H9 (cell line): ENCODE measurements around the gene NUP214. TPM values are rescaled to one million over a fixed set of nuclear protein-coding genes. Genes with fewer than 3 reads are reported as not detected.

Source experiments
- DNase-seq: peaks from one replicate; pipeline ENCODE4 v3.0.0-alpha.2; 2017
- H2AFZ ChIP-seq: one replicate; pipeline ENCODE4 v1.6.1; 2013; ENCODE audit warnings: mild to moderate bottlenecking, low read length, control low read depth, moderate library complexity
- H2AK5ac ChIP-seq: 2 replicates; pipeline ENCODE4 v1.6.1; 2013; ENCODE audit warnings: low read length, control low read depth, mixed read lengths; ENCODE audit not compliant: insufficient read length
- H2BK120ac ChIP-seq: one replicate; pipeline ENCODE4 v1.6.1; 2013; ENCODE audit warnings: low read depth, mild to moderate bottlenecking, low read length, control low read depth, inconsistent platforms; ENCODE audit not compliant: poor library complexity, severe bottlenecking
- H2BK12ac ChIP-seq: 2 replicates; pipeline ENCODE4 v1.6.1; 2013; ENCODE audit warnings: low read length, control low read depth, mixed read lengths, low read depth; ENCODE audit not compliant: insufficient read length
- H2BK15ac ChIP-seq: 2 replicates; pipeline ENCODE4 v1.6.1; 2013; ENCODE audit warnings: low read depth, low read length, control low read depth
- H2BK20ac ChIP-seq: one replicate; pipeline ENCODE4 v1.6.1; 2013; ENCODE audit warnings: low read depth, mild to moderate bottlenecking, low read length, control low read depth, inconsistent platforms; ENCODE audit not compliant: poor library complexity, severe bottlenecking
- H2BK5ac ChIP-seq: 2 replicates; pipeline ENCODE4 v1.6.1; 2013; ENCODE audit warnings: low read length, control low read depth, mixed read lengths; ENCODE audit not compliant: insufficient read length
- H3K14ac ChIP-seq: 2 replicates; pipeline ENCODE4 v1.6.1; 2013; ENCODE audit warnings: low read length, control low read depth; ENCODE audit not compliant: insufficient read depth
- H3K18ac ChIP-seq: 2 replicates; pipeline ENCODE4 v1.6.1; 2013; ENCODE audit warnings: low read depth, mild to moderate bottlenecking, mixed read lengths, low read length, control low read depth; ENCODE audit not compliant: insufficient read length
- H3K23ac ChIP-seq: 2 replicates; pipeline ENCODE4 v1.6.1; 2013; ENCODE audit warnings: low read length, control low read depth, mixed read lengths, low read depth; ENCODE audit not compliant: insufficient read length
- H3K23me2 ChIP-seq: 2 replicates; pipeline ENCODE4 v1.6.1; 2013; ENCODE audit warnings: low read depth, mild to moderate bottlenecking, mixed read lengths, low read length, control low read depth; ENCODE audit not compliant: insufficient read length, poor library complexity, severe bottlenecking
- H3K27ac ChIP-seq: 2 replicates; pipeline ENCODE4 v1.5.1; 2013; ENCODE audit warnings: low read length, control low read depth, mixed read lengths, low read depth; ENCODE audit not compliant: insufficient read length
- H3K27me3 ChIP-seq: 2 replicates; pipeline ENCODE4 v1.6.1; 2013; ENCODE audit warnings: low read length, control low read depth, inconsistent platforms; ENCODE audit not compliant: insufficient read depth
- H3K4ac ChIP-seq: 2 replicates; pipeline ENCODE4 v1.6.1; 2013; ENCODE audit warnings: low read depth, mild to moderate bottlenecking, control low read depth, inconsistent platforms, low read length, moderate library complexity
- H3K4me1 ChIP-seq: 2 replicates; pipeline ENCODE4 v1.6.1; 2013; ENCODE audit warnings: low read length, control low read depth, inconsistent platforms; ENCODE audit not compliant: insufficient read depth
- H3K4me2 ChIP-seq: 2 replicates; pipeline ENCODE4 v1.6.1; 2013; ENCODE audit warnings: low read length, control low read depth, mixed read lengths; ENCODE audit not compliant: insufficient read length, insufficient read depth
- H3K56ac ChIP-seq: 2 replicates; pipeline ENCODE4 v1.6.1; 2013; ENCODE audit warnings: low read depth, mild to moderate bottlenecking, mixed read lengths, low read length, control low read depth; ENCODE audit not compliant: insufficient read length
- H3K79me1 ChIP-seq: 2 replicates; pipeline ENCODE4 v1.6.1; 2013; ENCODE audit warnings: low read depth, mild to moderate bottlenecking, moderate library complexity, low read length, control low read depth, inconsistent platforms; ENCODE audit not compliant: insufficient read depth, poor library complexity, severe bottlenecking
- H3K79me2 ChIP-seq: 2 replicates; pipeline ENCODE4 v1.6.1; 2013; ENCODE audit warnings: low read length, control low read depth, inconsistent platforms; ENCODE audit not compliant: insufficient read depth
- H3K9ac ChIP-seq: 2 replicates; pipeline ENCODE4 v1.6.1; 2013; ENCODE audit warnings: low read length, control low read depth, mixed read lengths; ENCODE audit not compliant: insufficient read length; ENCODE audit errors: extremely low read depth
- H3K9me3 ChIP-seq: one replicate; pipeline ENCODE4 v1.6.1; 2013; ENCODE audit warnings: low read depth, low read length, inconsistent platforms; ENCODE audit not compliant: control insufficient read depth
- H3T11ph ChIP-seq: one replicate; pipeline ENCODE4 v1.6.1; 2013; ENCODE audit warnings: mild to moderate bottlenecking, low read length, control low read depth, inconsistent platforms
- H4K20me1 ChIP-seq: one replicate; pipeline ENCODE4 v1.6.1; 2013; ENCODE audit not compliant: control insufficient read depth, insufficient read length, insufficient read depth
- H4K5ac ChIP-seq: 2 replicates; pipeline ENCODE4 v1.6.1; 2013; ENCODE audit warnings: low read depth, mild to moderate bottlenecking, mixed read lengths, low read length, control low read depth; ENCODE audit not compliant: insufficient read length
- H4K8ac ChIP-seq: replicated peaks from 2 replicates; pipeline ENCODE4 v1.6.1; 2013; ENCODE audit warnings: low read length, control low read depth, mixed read lengths, low read depth; ENCODE audit not compliant: insufficient read length
- H4K91ac ChIP-seq: 2 replicates; pipeline ENCODE4 v1.6.1; 2013; ENCODE audit warnings: low read depth, mild to moderate bottlenecking, moderate library complexity, mixed read lengths, low read length, control low read depth; ENCODE audit not compliant: insufficient read length
- H3K27ac Mint-ChIP-seq, 3 experiments: 2 replicates in 2 of 3; 3 replicates in 1 of 3; pipeline ENCODE4 v1.8.0; 2020 to 2021; ENCODE audit warnings: mixed read lengths in 3 of 3, mild to moderate bottlenecking in 1 of 3, moderate library complexity in 1 of 3
- H3K27me3 Mint-ChIP-seq: 2 replicates; pipeline ENCODE4 v1.8.0; 2021; ENCODE audit warnings: low read depth, mild to moderate bottlenecking, moderate library complexity, mixed read lengths
- H3K36me3 Mint-ChIP-seq, 3 experiments: 2 replicates in 2 of 3; 3 replicates in 1 of 3; pipeline ENCODE4 v1.8.0; 2020 to 2021; ENCODE audit warnings: low read depth in 3 of 3, mixed read lengths in 3 of 3; ENCODE audit not compliant: insufficient read depth in 1 of 3
- H3K4me1 Mint-ChIP-seq, 2 experiments: 2 replicates each; pipeline ENCODE4 v1.8.0; 2020; ENCODE audit warnings: mixed read lengths in 2 of 2
- H3K4me3 Mint-ChIP-seq, 2 experiments: 2 replicates in 1 of 2; 3 replicates in 1 of 2; pipeline ENCODE4 v1.8.0; 2020 to 2021; ENCODE audit warnings: mild to moderate bottlenecking in 2 of 2, mixed read lengths in 2 of 2, moderate library complexity in 1 of 2
- H3K9me3 Mint-ChIP-seq, 2 experiments: 2 replicates in 1 of 2; 3 replicates in 1 of 2; pipeline ENCODE4 v1.8.0; 2020; ENCODE audit warnings: mild to moderate bottlenecking in 2 of 2, mixed read lengths in 2 of 2, moderate library complexity in 1 of 2
- CTCF ChIP-seq: fragments of 200-600 bp; sonication (generic); conservative IDR thresholded peaks from 3 replicates; pipeline ENCODE4 v1.8.0; 2021; ENCODE audit warnings: antibody characterized with exemption, mild to moderate bottlenecking
- WGBS: extraction: QIAGEN DNeasy Blood & Tissue Kit; methylation state at CpG from one replicate; pipeline ENCODE4 v1.1.7; 2013; ENCODE audit warnings: missing lambda C conversion rate, low lambda C conversion rate, mixed read lengths; ENCODE audit not compliant: insufficient read length; ENCODE audit errors: extremely low coverage; 5-methylcytosine and 5-hydroxymethylcytosine counted together
- total RNA-seq: library from RNA; stranded (reverse); gene quantifications from 2 replicates; pipeline ENCODE4 v1.2.1, GENCODE V29; 2021

NUP214 gene
- total RNA-seq, 1 experiment from 2014 or later, result 53.8 TPM

- no peak overlapping the region for H3K56ac ChIP-seq
- H3K79me1 ChIP-seq, result no peaks in the 10 kb centered on the region
- H2BK20ac ChIP-seq, result no peak overlapping the region
- H2AFZ ChIP-seq, result no peak overlapping the region
- peak overlapping the region in 2 of 3 experiments; percentile 32 to 75; a peak in 3 of 7 replicates for H3K27ac Mint-ChIP-seq
- H3K23me2 ChIP-seq, result no peaks in the 10 kb centered on the region
- peaks cover 10 to 50% (median 46%) of the 10 kb centered on the region in 3 experiments; a peak in 6 of 7 replicates for H3K36me3 Mint-ChIP-seq
- no peaks in the 10 kb centered on the region for H3K9me3 Mint-ChIP-seq
- H3K79me2 ChIP-seq, result no peaks in the 10 kb centered on the region
- no peak for TF ChIP-seq CTCF
- H3K27me3 ChIP-seq, result no peaks in the 10 kb centered on the region
- peaks cover 19% of the 10 kb centered on the region; the same call in 1 of the 2 replicates for H3K4me1 ChIP-seq
- H4K20me1 ChIP-seq, result no peaks in the 10 kb centered on the region
- peaks cover 21% of the 10 kb centered on the region in 2 experiments for H3K4me1 Mint-ChIP-seq
- no peak overlapping the region for H3K9ac ChIP-seq
- no peak overlapping the region for H2BK120ac ChIP-seq
- no peaks in the 10 kb centered on the region for H3K27me3 Mint-ChIP-seq
- H3K27ac ChIP-seq, result no peak overlapping the region
- H2BK5ac ChIP-seq, result no peak overlapping the region
- no peak overlapping the region for H2AK5ac ChIP-seq
- H3K23ac ChIP-seq, result no peak overlapping the region
- H4K5ac ChIP-seq, result no peak overlapping the region
- H3K4me3 Mint-ChIP-seq, result no peak overlapping the region
- no peak overlapping the region for H3T11ph ChIP-seq
- no CpG with 5 or more reads among the region's 9 CpGs for WGBS
- no peak overlapping the region for H3K14ac ChIP-seq
- DNase-seq, result no peak
- H3K9me3 ChIP-seq, result no peaks in the 10 kb centered on the region
- H3K4ac ChIP-seq, result no peak overlapping the region
- H3K18ac ChIP-seq, result no peak overlapping the region
- H2BK12ac ChIP-seq, result no peak overlapping the region
- no peak overlapping the region for H3K4me2 ChIP-seq
- no peak overlapping the region for H2BK15ac ChIP-seq
- H4K8ac ChIP-seq, result no peak overlapping the region
- H4K91ac ChIP-seq, result no peak overlapping the region
Observed at GRCh38 chr9:131227112-131227958, 101.9 kb downstream of the NUP214 start.
